ENCODE data around the gene SNX18. TPM values are rescaled to one million over a fixed set of nuclear protein-coding genes. Genes with fewer than 3 reads are reported as not detected.
"Not testable (repeated sequence)": the region's sequence is repeated elsewhere in the genome, so short reads cannot be mapped to it uniquely, and the experiment has no call there.

The SNX18 gene
- total RNA-seq, 1 experiment from 2014 or later: 28.0 TPM

- CTCF ChIA-PET: no interaction called here
- POLR2A ChIA-PET: no interaction called here
Measured at GRCh38 chr5:54534191-54535004, 16.8 kb downstream of the SNX18 start.

GRCh38 chr5:54535149-54535844 lies 17.7 kb downstream of the SNX18 start:
- Histone ChIP-seq H3K27me3 (replicated peaks; ENCODE audit: control insufficient read depth, insufficient read depth, low read length) (no peaks in the 10 kb centered on the region), H3K4me3 (ENCODE audit: low read depth, low read length) (no peak overlapping the region), H3K36me3 (ENCODE audit: control insufficient read depth, insufficient read depth, low read length) (no peaks in the 10 kb centered on the region), H3K4me1 (no peaks in the 10 kb centered on the region), H3K9me3 (no peaks in the 10 kb centered on the region)
- DNase-seq: no peak
- no peaks in the 10 kb centered on the region for H3K27me3 Mint-ChIP-seq (ENCODE audit: insufficient read depth, unreplicated experiment)
- POLR2A ChIA-PET: no interaction called here
- CTCF ChIA-PET: no interaction called here
- H3K9me3 Mint-ChIP-seq (ENCODE audit: unreplicated experiment): no peaks in the 10 kb centered on the region
- no peak for TF ChIP-seq CTCF (IDR thresholded peaks at IDR 0.05; ENCODE audit: insufficient read depth in 1 of 2, low read depth in 1 of 2, low read length in 1 of 2, severe bottlenecking in 1 of 2, unreplicated experiment in 1 of 2)
- H3K4me1 Mint-ChIP-seq (ENCODE audit: low read depth, unreplicated experiment): peaks cover 12% of the 10 kb centered on the region
- no peak overlapping the region for H3K4me3 Mint-ChIP-seq (ENCODE audit: unreplicated experiment)
- no TSS peak for BruUV-seq (replicated peaks)
- no peak overlapping the region for H3K27ac Mint-ChIP-seq (ENCODE audit: unreplicated experiment)
- intact Hi-C loops (cut with micrococcal nuclease; ENCODE audit: unreplicated experiment): no loop called here
- no peaks in the 10 kb centered on the region for H3K36me3 Mint-ChIP-seq (ENCODE audit: insufficient read depth, unreplicated experiment)

More at GRCh38 chr5:54534191-54535004, 16.8 kb downstream of the SNX18 start:
- Histone ChIP-seq H3K27me3 (replicated peaks; ENCODE audit: control insufficient read depth, insufficient read depth, low read length) (no peaks in the 10 kb centered on the region), H3K9me3 (no peaks in the 10 kb centered on the region), H3K4me3 (ENCODE audit: low read depth, low read length) (no peak overlapping the region), H3K36me3 (ENCODE audit: control insufficient read depth, insufficient read depth, low read length) (no peaks in the 10 kb centered on the region), H3K4me1 (no peaks in the 10 kb centered on the region)
- no peak for TF ChIP-seq CTCF (IDR thresholded peaks at IDR 0.05; ENCODE audit: insufficient read depth in 1 of 2, low read depth in 1 of 2, low read length in 1 of 2, severe bottlenecking in 1 of 2, unreplicated experiment in 1 of 2)
- BruUV-seq (replicated peaks): no TSS peak
- no peaks in the 10 kb centered on the region for H3K27me3 Mint-ChIP-seq (ENCODE audit: insufficient read depth, unreplicated experiment)
- intact Hi-C loops (cut with micrococcal nuclease; ENCODE audit: unreplicated experiment): no loop called here
- no peaks in the 10 kb centered on the region for H3K9me3 Mint-ChIP-seq (ENCODE audit: unreplicated experiment)
- H3K27ac Mint-ChIP-seq (ENCODE audit: unreplicated experiment): peak overlapping the region; percentile 62
- H3K36me3 Mint-ChIP-seq (ENCODE audit: insufficient read depth, unreplicated experiment): no peaks in the 10 kb centered on the region
- no peak for DNase-seq
- H3K4me1 Mint-ChIP-seq (ENCODE audit: low read depth, unreplicated experiment): peaks cover 12% of the 10 kb centered on the region
- no peak overlapping the region for H3K4me3 Mint-ChIP-seq (ENCODE audit: unreplicated experiment)

- POLR2A ChIA-PET; H3K27me3 Mint-ChIP-seq (ENCODE audit: insufficient read depth, unreplicated experiment); BruUV-seq (replicated peaks); H3K36me3 Mint-ChIP-seq (ENCODE audit: insufficient read depth, unreplicated experiment); H3K9me3 ChIP-seq; H3K27me3 ChIP-seq (replicated peaks; ENCODE audit: control insufficient read depth, insufficient read depth, low read length); CTCF ChIA-PET; H3K4me3 ChIP-seq (ENCODE audit: low read depth, low read length); H3K27ac Mint-ChIP-seq (ENCODE audit: unreplicated experiment); H3K4me3 Mint-ChIP-seq (ENCODE audit: unreplicated experiment); H3K4me1 ChIP-seq; H3K9me3 Mint-ChIP-seq (ENCODE audit: unreplicated experiment); H3K36me3 ChIP-seq (ENCODE audit: control insufficient read depth, insufficient read depth, low read length); DNase-seq; intact Hi-C loops (cut with micrococcal nuclease; ENCODE audit: unreplicated experiment): not testable (repeated sequence)
- H3K4me1 Mint-ChIP-seq (ENCODE audit: low read depth, unreplicated experiment): peaks cover 12% of the 10 kb centered on the region
Measured at GRCh38 chr5:54536375-54536774, 18.8 kb downstream of the SNX18 start.

- H3K4me3 ChIP-seq (ENCODE audit: low read depth, low read length); H3K27me3 Mint-ChIP-seq (ENCODE audit: insufficient read depth, unreplicated experiment); H3K36me3 ChIP-seq (ENCODE audit: control insufficient read depth, insufficient read depth, low read length); intact Hi-C loops (cut with micrococcal nuclease; ENCODE audit: unreplicated experiment); CTCF ChIA-PET; H3K4me1 ChIP-seq; H3K27ac Mint-ChIP-seq (ENCODE audit: unreplicated experiment); DNase-seq; H3K9me3 ChIP-seq; BruUV-seq (replicated peaks); POLR2A ChIA-PET; H3K9me3 Mint-ChIP-seq (ENCODE audit: unreplicated experiment); H3K27me3 ChIP-seq (replicated peaks; ENCODE audit: control insufficient read depth, insufficient read depth, low read length); H3K4me3 Mint-ChIP-seq (ENCODE audit: unreplicated experiment); H3K36me3 Mint-ChIP-seq (ENCODE audit: insufficient read depth, unreplicated experiment): not testable (repeated sequence)
- H3K4me1 Mint-ChIP-seq (ENCODE audit: low read depth, unreplicated experiment): peaks cover 12% of the 10 kb centered on the region
Measured at GRCh38 chr5:54536861-54537260, 19.3 kb downstream of the SNX18 start.
